Smooth muscle cell (in vitro differentiated cells): ENCODE data around the gene CADM1. TPM values are rescaled to one million over a fixed set of nuclear protein-coding genes. Genes with fewer than 3 reads are reported as not detected.

ENCODE experiments used
- DNase-seq: peaks from one replicate; lab custom pipeline; 2025; ENCODE audit not compliant: unreplicated experiment; lab: John Stamatoyannopoulos, UW
- H2AFZ ChIP-seq: fragments of 200-600 bp; sonication (generic); 2 replicates; pipeline ENCODE4 v1.6.0; 2016; ENCODE audit warnings: antibody characterized with exemption, low read depth, mild to moderate bottlenecking
- H3F3A ChIP-seq: fragments of 200-600 bp; sonication (generic); 2 replicates; pipeline ENCODE4 v1.6.0; 2017; ENCODE audit warnings: antibody characterized with exemption, low read depth
- H3K27ac ChIP-seq: fragments of 200-600 bp; sonication (generic); 2 replicates; pipeline ENCODE4 v1.5.1; 2016; ENCODE audit warnings: low read depth, mild to moderate bottlenecking
- H3K27me3 ChIP-seq: fragments of 200-600 bp; sonication (generic); 2 replicates; pipeline ENCODE4 v1.6.1; 2016; ENCODE audit warnings: low read depth, mild to moderate bottlenecking
- H3K36me3 ChIP-seq: fragments of 200-600 bp; sonication (generic); 2 replicates; pipeline ENCODE4 v1.5.1; 2016; ENCODE audit warnings: low read depth
- H3K4me1 ChIP-seq: fragments of 200-600 bp; sonication (generic); 2 replicates; pipeline ENCODE4 v1.5.1; 2016; ENCODE audit warnings: low read depth
- H3K4me2 ChIP-seq: fragments of 200-600 bp; sonication (generic); 2 replicates; pipeline ENCODE4 v1.6.0; 2016; ENCODE audit warnings: mild to moderate bottlenecking
- H3K4me3 ChIP-seq: fragments of 200-600 bp; sonication (generic); 2 replicates; pipeline ENCODE4 v1.5.1; 2016; ENCODE audit warnings: mild to moderate bottlenecking
- H3K79me2 ChIP-seq: fragments of 200-600 bp; sonication (generic); 2 replicates; pipeline ENCODE4 v1.6.0; 2016; ENCODE audit warnings: low read depth, mild to moderate bottlenecking
- H3K9ac ChIP-seq: fragments of 200-600 bp; sonication (generic); 2 replicates; pipeline ENCODE4 v1.6.0; 2016; ENCODE audit warnings: low read depth
- H3K9me3 ChIP-seq: fragments of 200-600 bp; sonication (generic); replicated peaks from 2 replicates; pipeline ENCODE4 v1.5.1; 2016; ENCODE audit warnings: low read depth
- H4K20me1 ChIP-seq: fragments of 200-600 bp; sonication (generic); 2 replicates; pipeline ENCODE4 v1.6.0; 2016; ENCODE audit warnings: low read depth
- WGBS: methylation state at CpG from one replicate; pipeline ENCODE4 v1.1.7; 2016; ENCODE audit warnings: low lambda C conversion rate; 5-methylcytosine and 5-hydroxymethylcytosine counted together
- polyA plus RNA-seq: library from polyadenylated mRNA; unstranded; fragments of >200 nt; fragmentation: Nextera tagmentation; extraction: Ambion mirVana; gene quantifications from 2 replicates; pipeline ENCODE4 v1.2.1, GENCODE V29; 2016
- total RNA-seq: library from RNA; depleted of rRNA; stranded (reverse); fragments of >200 nt; gene quantifications from 2 replicates; pipeline ENCODE4 v1.2.3, GENCODE V29; 2014
- TF ChIP-seq, protein P1 (sequence below): fragments of 200-600 bp; sonication (generic); IDR thresholded peaks from 2 replicates; pipeline ENCODE4 v1.5.1; 2017; ENCODE audit warnings: borderline replicate concordance, mild to moderate bottlenecking, antibody characterized with exemption; ENCODE audit not compliant: insufficient read depth, poor library complexity, severe bottlenecking

Gene CADM1
- total and polyA plus RNA-seq, 2 experiments from 2014 or later, result 158 to 167 TPM

DNA sequence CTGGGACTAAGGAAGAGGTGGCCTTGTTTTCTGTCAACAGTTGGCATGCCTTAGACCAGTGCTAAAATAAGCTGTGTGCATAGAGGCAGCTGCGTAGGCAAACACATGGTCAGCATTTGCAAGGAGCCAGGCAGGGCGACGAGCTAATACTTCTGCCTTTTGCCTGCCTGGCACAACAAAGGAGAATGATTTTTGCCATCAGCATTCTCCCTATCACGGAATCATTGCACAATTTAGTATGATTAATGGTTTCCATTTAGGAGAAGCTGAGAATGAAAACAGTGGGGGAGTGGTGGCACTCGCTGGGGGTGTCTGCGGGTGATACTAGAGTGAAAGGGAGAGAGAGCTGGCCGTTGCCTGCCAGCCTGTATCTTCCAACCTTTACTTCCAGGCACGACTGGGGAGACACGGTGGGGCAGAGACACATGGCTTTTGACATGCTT, 336.0 kb downstream of the CADM1 start:
- TF ChIP-seq, protein P1, sequence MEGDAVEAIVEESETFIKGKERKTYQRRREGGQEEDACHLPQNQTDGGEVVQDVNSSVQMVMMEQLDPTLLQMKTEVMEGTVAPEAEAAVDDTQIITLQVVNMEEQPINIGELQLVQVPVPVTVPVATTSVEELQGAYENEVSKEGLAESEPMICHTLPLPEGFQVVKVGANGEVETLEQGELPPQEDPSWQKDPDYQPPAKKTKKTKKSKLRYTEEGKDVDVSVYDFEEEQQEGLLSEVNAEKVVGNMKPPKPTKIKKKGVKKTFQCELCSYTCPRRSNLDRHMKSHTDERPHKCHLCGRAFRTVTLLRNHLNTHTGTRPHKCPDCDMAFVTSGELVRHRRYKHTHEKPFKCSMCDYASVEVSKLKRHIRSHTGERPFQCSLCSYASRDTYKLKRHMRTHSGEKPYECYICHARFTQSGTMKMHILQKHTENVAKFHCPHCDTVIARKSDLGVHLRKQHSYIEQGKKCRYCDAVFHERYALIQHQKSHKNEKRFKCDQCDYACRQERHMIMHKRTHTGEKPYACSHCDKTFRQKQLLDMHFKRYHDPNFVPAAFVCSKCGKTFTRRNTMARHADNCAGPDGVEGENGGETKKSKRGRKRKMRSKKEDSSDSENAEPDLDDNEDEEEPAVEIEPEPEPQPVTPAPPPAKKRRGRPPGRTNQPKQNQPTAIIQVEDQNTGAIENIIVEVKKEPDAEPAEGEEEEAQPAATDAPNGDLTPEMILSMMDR, result no peak
- peaks cover 4% of the 10 kb centered on the region for H3K27me3 ChIP-seq
- no peaks in the 10 kb centered on the region for H4K20me1 ChIP-seq
- H3K79me2 ChIP-seq, result no peaks in the 10 kb centered on the region
- WGBS, result 84% methylated on average over 9 of the region's 9 CpGs
- no peak overlapping the region for H3K4me2 ChIP-seq
- no peaks in the 10 kb centered on the region for H3K36me3 ChIP-seq
- no peak overlapping the region for H3K4me3 ChIP-seq
- no peak overlapping the region for H3K27ac ChIP-seq
- no peak for DNase-seq
- H2AFZ ChIP-seq, result no peak overlapping the region
- H3K9ac ChIP-seq, result no peak overlapping the region
- no peaks in the 10 kb centered on the region for H3F3A ChIP-seq
- no peaks in the 10 kb centered on the region for H3K9me3 ChIP-seq
- no peaks in the 10 kb centered on the region for H3K4me1 ChIP-seq

DNA sequence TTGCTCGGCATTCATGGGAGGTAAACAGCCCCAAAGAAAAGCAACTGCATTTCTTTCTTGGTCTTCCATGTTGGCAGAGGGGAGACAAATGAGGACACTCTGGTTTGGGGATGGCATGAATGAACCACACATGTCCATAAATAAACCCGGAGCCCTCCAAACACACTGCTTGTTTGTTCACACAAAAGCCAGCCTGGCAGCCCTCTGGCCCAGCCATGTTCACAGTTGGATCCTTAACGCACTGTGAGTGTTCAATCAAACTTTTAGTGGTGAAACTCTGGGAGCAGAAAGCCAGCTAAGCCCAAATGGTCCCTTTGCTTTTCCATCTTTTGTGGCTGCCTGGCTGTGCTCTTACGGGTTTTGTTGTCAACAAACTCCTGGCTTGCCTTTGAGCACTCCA, 336.8 kb downstream of the CADM1 start:
- H2AFZ ChIP-seq, result no peak overlapping the region
- DNase-seq, result no peak

DNA sequence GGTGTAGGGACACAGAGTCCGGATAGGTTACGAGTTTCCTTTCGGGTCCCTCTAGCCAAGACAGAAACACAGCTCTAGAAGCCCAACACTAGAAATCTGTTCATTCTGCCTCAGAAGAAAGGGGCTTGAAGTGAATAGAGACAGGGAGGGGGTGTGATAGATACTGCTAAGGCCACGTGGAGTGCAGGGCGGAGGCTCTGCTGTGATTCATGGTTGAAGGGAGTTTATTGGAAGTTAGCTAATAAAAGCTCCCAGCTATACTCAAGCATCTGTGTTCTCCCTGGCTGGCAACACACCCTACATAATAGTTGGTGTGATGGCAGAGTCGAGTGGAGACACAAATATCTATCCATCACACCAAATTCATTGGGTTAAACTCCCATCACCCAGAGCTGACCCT, 337.4 kb downstream of the CADM1 start:
- H3K27ac ChIP-seq, result no peak overlapping the region
- no peaks in the 10 kb centered on the region for H3F3A ChIP-seq
- no peaks in the 10 kb centered on the region for H4K20me1 ChIP-seq
- DNase-seq, result no peak
- H3K4me1 ChIP-seq, result no peaks in the 10 kb centered on the region
- H2AFZ ChIP-seq, result no peak overlapping the region
- H3K27me3 ChIP-seq, result peaks cover 11% of the 10 kb centered on the region
- TF ChIP-seq, protein P1, result no peak
- H3K79me2 ChIP-seq, result no peaks in the 10 kb centered on the region
- 61% methylated on average over 6 of the region's 6 CpGs for WGBS
- peak overlapping the region; percentile 6 for H3K4me2 ChIP-seq
- H3K4me3 ChIP-seq, result no peak overlapping the region
- no peak overlapping the region for H3K9ac ChIP-seq
- H3K9me3 ChIP-seq, result no peaks in the 10 kb centered on the region
- H3K36me3 ChIP-seq, result no peaks in the 10 kb centered on the region

More for the DNA sequence above, 336.8 kb downstream of the CADM1 start:
- Histone ChIP-seq H3K4me2 (peak overlapping the region; percentile 6), H3K4me1 (no peaks in the 10 kb centered on the region), H3F3A (no peaks in the 10 kb centered on the region), H3K79me2 (no peaks in the 10 kb centered on the region), H4K20me1 (no peaks in the 10 kb centered on the region), H3K4me3 (no peak overlapping the region), H3K9ac (no peak overlapping the region), H3K36me3 (no peaks in the 10 kb centered on the region), H3K27ac (no peak overlapping the region), H3K9me3 (no peaks in the 10 kb centered on the region), H3K27me3 (peaks cover 6% of the 10 kb centered on the region)
- WGBS, result 92% methylated on average over 4 of the region's 4 CpGs
- TF ChIP-seq, protein P1, result no peak

DNA sequence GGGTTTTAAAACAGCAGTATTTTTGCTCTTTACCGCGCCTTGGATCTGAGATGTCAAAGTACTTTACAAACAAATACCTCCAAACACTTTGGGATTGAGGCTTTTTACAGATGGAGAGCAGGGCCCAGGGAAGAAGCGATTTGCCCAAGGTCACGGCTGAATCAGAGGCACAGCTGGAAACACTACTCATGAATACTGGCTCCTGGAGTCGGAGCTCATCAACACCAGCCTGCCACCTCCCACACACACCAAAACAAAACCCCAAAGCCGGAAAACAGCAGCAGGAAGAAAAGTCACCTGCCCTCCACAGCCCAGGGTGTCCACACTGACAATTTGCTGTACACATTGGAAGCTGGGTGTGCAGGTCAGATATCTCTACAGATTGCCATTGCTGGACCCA, 339.4 kb downstream of the CADM1 start:
- DNase-seq, result no peak
- 23% methylated on average over 6 of the region's 6 CpGs for WGBS

More for the DNA sequence above, 339.4 kb downstream of the CADM1 start:
- Histone ChIP-seq H3K27ac (no peak overlapping the region), H2AFZ (no peak overlapping the region), H3K9ac (no peak overlapping the region), H3K36me3 (no peaks in the 10 kb centered on the region), H3K4me2 (no peak overlapping the region), H4K20me1 (no peaks in the 10 kb centered on the region), H3K4me3 (no peak overlapping the region), H3F3A (no peaks in the 10 kb centered on the region), H3K4me1 (no peaks in the 10 kb centered on the region), H3K27me3 (peaks cover 15% of the 10 kb centered on the region), H3K79me2 (no peaks in the 10 kb centered on the region), H3K9me3 (no peaks in the 10 kb centered on the region)
- TF ChIP-seq, protein P1, result no peak
